H1 (cell line): ENCODE results near the gene ASCC3. TPM values are rescaled to one million over a fixed set of nuclear protein-coding genes. Genes with fewer than 3 reads are reported as not detected.

ENCODE experiments used
- CEBPB ChIP-seq: IDR thresholded peaks from 2 replicates; pipeline ENCODE4 v1.6.1; 2012; ENCODE audit warnings: low read depth, low read length
- EP300 ChIP-seq, 2 experiments: IDR thresholded peaks; 1 replicate in 1 of 2; 2 replicates in 1 of 2; pipeline ENCODE4 v1.6.1; 2011 to 2012; ENCODE audit warnings: low read depth in 2 of 2, low read length in 2 of 2, mild to moderate bottlenecking in 2 of 2, borderline replicate concordance in 1 of 2, inconsistent platforms in 1 of 2, moderate library complexity in 1 of 2
- JUND ChIP-seq: IDR thresholded peaks from 2 replicates; pipeline ENCODE4 v1.6.1; 2011; ENCODE audit warnings: mild to moderate bottlenecking, improper control_type of control experiment, low read length
- KDM5A ChIP-seq: fragments of 200-600 bp; IDR thresholded peaks from 2 replicates; pipeline ENCODE4 v1.7.1; 2012; ENCODE audit warnings: mild to moderate bottlenecking, low read length, inconsistent platforms, mixed read lengths
- SIRT6 ChIP-seq: IDR thresholded peaks from one replicate; pipeline ENCODE4 v1.7.1; 2012; ENCODE audit warnings: low read length, inconsistent platforms
- SP4 ChIP-seq: IDR thresholded peaks from 2 replicates; pipeline ENCODE4 v1.6.1; 2012; ENCODE audit warnings: low read length, inconsistent platforms
- SRF ChIP-seq: IDR thresholded peaks from 2 replicates; pipeline ENCODE4 v1.6.1; 2011; ENCODE audit warnings: mild to moderate bottlenecking, low read depth, low read length, moderate library complexity
- TAF1 ChIP-seq: IDR thresholded peaks from 2 replicates; pipeline ENCODE4 v1.6.1; 2011; ENCODE audit warnings: mild to moderate bottlenecking, low read depth, low read length
- polyA plus RNA-seq, 7 experiments: library from polyadenylated mRNA; depleted of rRNA in 3 of 7; stranded (reverse) in 5 of 7; unstranded in 2 of 7; fragments of >200 nt in 5 of 7; fragments of 200-250 nt in 2 of 7; gene quantifications; 1 replicate in 5 of 7; 2 replicates in 1 of 7; 4 replicates in 1 of 7; pipeline versions ENCODE4 v1.2.1 to v1.2.3, GENCODE V29; 2011 to 2013; ENCODE audit warnings: missing spikeins in 2 of 7, mixed read lengths in 2 of 7
- total RNA-seq: library from RNA; stranded (reverse); fragmentation: NEBNext Ultra II Directional; extraction: Animal tissue kit (Norgen Biotek cat#: 25700); gene quantifications from 2 replicates; pipeline ENCODE4 v1.2.1, GENCODE V29; 2021

Gene ASCC3
- total and polyA plus RNA-seq, 2 of the 8 experiments (the other 6 are each of a cell fraction or from before 2014, with no cell fraction given), result 37.5 to 77.8 TPM

DNA sequence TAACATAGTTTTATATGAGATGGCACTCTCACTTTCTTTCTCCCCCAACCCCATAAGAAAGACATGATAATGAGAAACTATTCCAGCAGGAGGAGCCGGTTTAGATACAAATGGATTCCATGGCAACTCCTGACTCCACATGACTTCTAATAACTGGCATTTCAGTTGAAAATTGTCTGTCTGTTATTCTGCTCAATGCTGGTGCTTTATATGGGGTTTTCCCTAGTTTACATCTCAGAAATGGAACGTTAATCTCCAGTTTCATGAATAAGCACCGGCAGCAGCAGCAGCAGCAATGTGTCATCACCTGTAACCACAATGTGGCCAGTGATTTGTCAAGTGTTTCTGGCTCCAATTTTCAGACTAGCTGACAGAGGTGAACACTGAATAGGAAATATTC, 408.5 kb downstream of the ASCC3 start (continued):
- TF ChIP-seq KDM5A, result no peak
- no peak for TF ChIP-seq SRF
- no peak for TF ChIP-seq JUND
- TF ChIP-seq CEBPB, result no peak
- TF ChIP-seq SIRT6, result no peak
- no peak for TF ChIP-seq EP300 (IDR thresholded peaks at IDR 0.05; ENCODE audit: borderline replicate concordance in 1 of 2, low read depth in 2 of 2, low read length in 2 of 2)
- no peak for TF ChIP-seq TAF1
- no peak for TF ChIP-seq SP4
- TF ChIP-seq, all 59 proteins: peak for 0
